IMR-90 (cell line): ENCODE data around the gene SLC19A1. TPM values are rescaled to one million over a fixed set of nuclear protein-coding genes. Genes with fewer than 3 reads are reported as not detected.
A peak's percentile ranks its signal among the peaks of the same experiment; 100 is the strongest.

Experiments used
- ATAC-seq: fragments of 200-7000 bp; cut with Tn5 transposase; 2 replicates; pipeline ENCODE4 v1.9.1; 2020; ENCODE audit warnings: low read depth, mild to moderate bottlenecking, moderate library complexity
- BruUV-seq: library from RNA; stranded (reverse); fragments of 400-500 nt; replicated peaks from 2 replicates; lab custom pipeline; 2021; lab: Mats Ljungman, UMichigan
- CTCF ChIA-PET: fragments of 300-600 bp; formaldehyde crosslinking; extraction: SDS; loops from one replicate; lab custom pipeline; 2021; ENCODE audit warnings: antibody characterized with exemption; lab: Yijun Ruan, JAX
- POLR2A ChIA-PET: fragments of 300-600 bp; sonication (Branson Sonifier 250); formaldehyde crosslinking; loops from one replicate; lab custom pipeline; 2022; ENCODE audit warnings: antibody characterized with exemption; ENCODE audit not compliant: unreplicated experiment; lab: Charles Lee
- DNase-seq: peaks from one replicate; pipeline ENCODE4 v3.0.0; 2013
- H2AFZ ChIP-seq: replicated peaks from 2 replicates; pipeline ENCODE3; 2013; ENCODE audit warnings: low read length, mild to moderate bottlenecking; ENCODE audit not compliant: poor library complexity
- H2AK5ac ChIP-seq: 2 replicates; pipeline ENCODE4 v1.6.1; 2013; ENCODE audit warnings: low read depth, low read length, inconsistent platforms
- H2AK9ac ChIP-seq: replicated peaks from 2 replicates; pipeline ENCODE3; 2013; ENCODE audit warnings: mild to moderate bottlenecking, low read depth, low read length, moderate library complexity; ENCODE audit not compliant: poor library complexity
- H2BK120ac ChIP-seq: 2 replicates; pipeline ENCODE4 v1.6.1; 2013; ENCODE audit warnings: low read depth, low read length, inconsistent platforms
- H2BK15ac ChIP-seq: 3 replicates; pipeline ENCODE4 v1.6.1; 2013; ENCODE audit warnings: low read depth, low read length, inconsistent platforms
- H2BK20ac ChIP-seq: 2 replicates; pipeline ENCODE4 v1.6.1; 2013; ENCODE audit warnings: low read depth, mild to moderate bottlenecking, inconsistent platforms, low read length, moderate library complexity
- H2BK5ac ChIP-seq: 2 replicates; pipeline ENCODE4 v1.6.1; 2013; ENCODE audit warnings: mild to moderate bottlenecking, low read depth, low read length, inconsistent platforms; ENCODE audit not compliant: poor library complexity, severe bottlenecking
- H3K14ac ChIP-seq: replicated peaks from 2 replicates; pipeline ENCODE4 v1.6.1; 2013; ENCODE audit warnings: low read depth, low read length, inconsistent platforms
- H3K18ac ChIP-seq: 2 replicates; pipeline ENCODE4 v1.6.1; 2013; ENCODE audit warnings: low read depth, low read length, control low read depth
- H3K23ac ChIP-seq: 2 replicates; pipeline ENCODE4 v1.6.1; 2013; ENCODE audit warnings: low read depth, low read length, inconsistent platforms
- H3K27ac ChIP-seq: 2 replicates; pipeline ENCODE4 v1.5.1; 2013; ENCODE audit warnings: mild to moderate bottlenecking, control low read depth, low read length; ENCODE audit not compliant: insufficient read depth
- H3K27me3 ChIP-seq: 2 replicates; pipeline ENCODE4 v1.6.1; 2013; ENCODE audit warnings: low read length; ENCODE audit not compliant: control insufficient read depth, insufficient read depth
- H3K36me3 ChIP-seq: 2 replicates; pipeline ENCODE4 v1.6.1; 2013; ENCODE audit warnings: low read length, mixed read lengths; ENCODE audit not compliant: control insufficient read depth, insufficient read depth
- H3K4ac ChIP-seq: 2 replicates; pipeline ENCODE4 v1.6.1; 2013; ENCODE audit warnings: low read depth, low read length, inconsistent platforms
- H3K4me1 ChIP-seq: 2 replicates; pipeline ENCODE4 v1.6.1; 2013; ENCODE audit warnings: low read length, mixed read lengths; ENCODE audit not compliant: control insufficient read depth, insufficient read depth
- H3K4me2 ChIP-seq: 2 replicates; pipeline ENCODE4 v1.6.1; 2013; ENCODE audit warnings: low read depth, mild to moderate bottlenecking, control low read depth, low read length, moderate library complexity
- H3K4me3 ChIP-seq: 2 replicates; pipeline ENCODE4 v1.5.1; 2013; ENCODE audit warnings: low read depth, mild to moderate bottlenecking, control low read depth, low read length, moderate library complexity; ENCODE audit not compliant: insufficient read depth
- H3K56ac ChIP-seq: 2 replicates; pipeline ENCODE4 v1.6.1; 2013; ENCODE audit warnings: low read length, inconsistent platforms; ENCODE audit not compliant: insufficient read depth; ENCODE audit errors: extremely low read depth
- H3K79me1 ChIP-seq, 2 experiments: 2 replicates each; pipeline ENCODE4 v1.6.1; 2013; ENCODE audit warnings: low read length in 2 of 2, inconsistent platforms in 1 of 2, low read depth in 1 of 2
- H3K9ac ChIP-seq: 2 replicates; pipeline ENCODE4 v1.6.1; 2013; ENCODE audit warnings: low read depth, low read length, control low read depth
- H3K9me1 ChIP-seq: 2 replicates; pipeline ENCODE4 v1.6.1; 2013; ENCODE audit warnings: low read length, inconsistent platforms; ENCODE audit not compliant: insufficient read depth
- H3K9me3 ChIP-seq: 2 replicates; pipeline ENCODE4 v1.6.1; 2013; ENCODE audit warnings: low read length; ENCODE audit not compliant: control insufficient read depth, insufficient read depth
- H4K20me1 ChIP-seq: 2 replicates; pipeline ENCODE4 v1.6.1; 2013; ENCODE audit warnings: low read length, inconsistent platforms; ENCODE audit not compliant: insufficient read depth
- H4K5ac ChIP-seq: 2 replicates; pipeline ENCODE4 v1.6.1; 2013; ENCODE audit warnings: mild to moderate bottlenecking, low read depth, low read length, control low read depth
- H4K8ac ChIP-seq, 2 experiments: 2 replicates each; pipeline ENCODE4 v1.6.1; 2013; ENCODE audit warnings: low read depth in 2 of 2, low read length in 2 of 2, control low read depth in 1 of 2, inconsistent platforms in 1 of 2
- H4K91ac ChIP-seq: 2 replicates; pipeline ENCODE4 v1.6.1; 2013; ENCODE audit warnings: low read depth, low read length, inconsistent platforms; ENCODE audit not compliant: insufficient read depth
- BHLHE40 ChIP-seq: fragments of 150-350 bp; IDR thresholded peaks from 2 replicates; pipeline ENCODE4 v1.6.1; 2016; ENCODE audit warnings: mild to moderate bottlenecking, low read depth, low read length
- CEBPB ChIP-seq: IDR thresholded peaks from 2 replicates; pipeline ENCODE4 v1.6.1; 2012; ENCODE audit warnings: low read depth, low read length, improper control_type of control experiment
- CHD1 ChIP-seq: IDR thresholded peaks from 2 replicates; pipeline ENCODE4 v1.6.1; 2012; ENCODE audit warnings: low read depth, low read length, improper control_type of control experiment
- MAZ ChIP-seq: IDR thresholded peaks from 2 replicates; pipeline ENCODE4 v1.6.1; 2012; ENCODE audit warnings: low read depth, mild to moderate bottlenecking, low read length, improper control_type of control experiment, moderate library complexity, borderline replicate concordance
- MXI1 ChIP-seq: IDR thresholded peaks from 2 replicates; pipeline ENCODE4 v1.6.1; 2012; ENCODE audit warnings: low read depth, mild to moderate bottlenecking, low read length, moderate library complexity, borderline replicate concordance
- POLR2A ChIP-seq: IDR thresholded peaks from 2 replicates; pipeline ENCODE4 v1.6.1; 2012; ENCODE audit warnings: mild to moderate bottlenecking, low read depth, low read length
- RAD21 ChIP-seq: IDR thresholded peaks from 2 replicates; pipeline ENCODE4 v1.6.1; 2012; ENCODE audit warnings: low read length, improper control_type of control experiment
- RCOR1 ChIP-seq: IDR thresholded peaks from 2 replicates; pipeline ENCODE4 v1.6.1; 2012; ENCODE audit warnings: mild to moderate bottlenecking, low read length, improper control_type of control experiment; ENCODE audit not compliant: insufficient replicate concordance
- RFX5 ChIP-seq: IDR thresholded peaks from 2 replicates; pipeline ENCODE4 v1.8.0; 2012; ENCODE audit warnings: low read depth, mild to moderate bottlenecking, low read length, moderate library complexity
- SMC3 ChIP-seq: fragments of 150-350 bp; IDR thresholded peaks from 2 replicates; pipeline ENCODE4 v1.6.1; 2016; ENCODE audit warnings: low read depth, mild to moderate bottlenecking, antibody characterized with exemption, low read length, moderate library complexity
- WGBS, 2 experiments: methylation state at CpG; one replicate each; pipeline versions ENCODE4 v1.1.5 to v1.1.7; 2013; ENCODE audit warnings: missing lambda C conversion rate in 2 of 2; ENCODE audit not compliant: insufficient read length in 1 of 2; ENCODE audit errors: extremely low coverage in 2 of 2; 5-methylcytosine and 5-hydroxymethylcytosine counted together
- dilution Hi-C: fragments of 300-500 bp; cut with HindIII; formaldehyde crosslinking; loops from one replicate; pipeline ENCODE4 v1.14.3; 2018; ENCODE audit warnings: low sequenced_read_pairs; ENCODE audit not compliant: unreplicated experiment
- in situ Hi-C: fragments of 300-500 bp; cut with MboI; formaldehyde crosslinking; loops from 3 replicates; pipeline ENCODE4 v1.14.3; 2019; ENCODE audit warnings: low sequenced_read_pairs, inconsistent platforms, mixed read lengths
- intact Hi-C: fragments of 100-400 bp; cut with micrococcal nuclease; formaldehyde crosslinking; loops from 2 replicates; pipeline ENCODE4 v1.10.0; 2022
- polyA plus RNA-seq, 3 experiments: library from polyadenylated mRNA; depleted of rRNA; stranded (reverse); fragments of >200 nt; gene quantifications; 2 replicates each; pipeline ENCODE4 v1.2.3, GENCODE V29; 2012; ENCODE audit warnings: low replicate concordance in 1 of 3
- total RNA-seq: library from RNA; depleted of rRNA; stranded (reverse); fragments of >200 nt; gene quantifications from 2 replicates; pipeline ENCODE4 v1.2.3, GENCODE V29; 2012
- TF ChIP-seq, protein P1 (sequence below): fragments of 150-350 bp; IDR thresholded peaks from 2 replicates; pipeline ENCODE4 v1.6.1; 2017; ENCODE audit warnings: mild to moderate bottlenecking, antibody characterized with exemption, low read length, low read depth
- TF ChIP-seq, protein P2 (sequence below): conservative IDR thresholded peaks from 2 replicates; pipeline ENCODE4 v1.5.1; 2012; ENCODE audit warnings: mild to moderate bottlenecking, low read depth, low read length, improper control_type of control experiment
- TF ChIP-seq, protein P3 (sequence below): fragments of 150-350 bp; IDR thresholded peaks from 2 replicates; pipeline ENCODE4 v1.6.1; 2016; ENCODE audit warnings: low read depth, mild to moderate bottlenecking, low read length, moderate library complexity, borderline replicate concordance

Gene SLC19A1
- total and polyA plus RNA-seq, 2 of the 4 experiments (the other 2 are of a cell fraction): 2.2 to 16.2 TPM

DNA sequence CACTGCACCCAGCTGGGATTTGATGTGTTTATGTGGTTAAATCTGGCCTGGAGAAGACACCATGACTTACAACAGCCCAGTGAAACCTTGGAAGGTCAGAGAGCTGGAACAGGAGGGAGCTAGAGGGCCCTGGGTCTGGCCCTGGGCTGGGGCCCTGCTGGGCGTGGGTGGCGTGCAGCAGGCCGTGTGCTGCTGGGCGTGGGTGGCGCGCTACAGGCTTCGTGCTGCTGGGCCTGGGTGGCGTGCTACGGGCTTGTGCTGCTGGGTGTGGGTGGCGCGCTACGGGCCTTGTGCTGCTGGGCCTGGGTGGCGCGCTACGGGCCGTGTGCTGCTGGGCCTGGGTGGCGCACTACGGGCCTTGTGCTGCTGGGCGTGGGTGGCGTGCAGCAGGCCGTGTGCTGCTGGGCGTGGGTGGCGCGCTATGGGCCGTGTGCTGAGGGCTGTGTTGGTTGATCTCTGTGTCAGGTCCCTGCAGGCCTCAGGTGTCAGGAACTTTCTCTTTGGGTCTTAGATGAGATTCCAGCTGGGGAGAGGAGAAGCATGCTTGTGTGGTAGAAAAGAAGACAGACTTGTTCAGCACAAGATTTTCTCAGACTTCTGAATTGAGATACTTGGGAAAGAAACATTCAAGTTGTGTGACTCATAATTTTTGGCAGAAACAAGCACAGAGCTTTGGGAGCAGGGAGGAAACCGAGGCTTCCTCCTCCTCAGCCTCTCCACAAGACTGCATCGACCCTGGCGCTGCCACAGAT lies 71.3 kb downstream of the SLC19A1 start:
- H2AK9ac ChIP-seq: peak overlapping the region; percentile 86
- peak overlapping the region; percentile 75; the same call in 1 of the 2 replicates for H3K23ac ChIP-seq
- peaks cover 17% of the 10 kb centered on the region for H3K9me1 ChIP-seq
- intact Hi-C loops: no loop called here
- in situ Hi-C loops: no loop called here
- H2AFZ ChIP-seq: peak overlapping the region; percentile 77
- peak overlapping the region; percentile 73 for H3K27ac ChIP-seq
- H4K8ac ChIP-seq: peak overlapping the region in 1 of 2 experiments; percentile 60; a peak in 2 of 4 replicates
- peaks cover 10 to 56% of the 10 kb centered on the region in 2 experiments; a peak in 3 of 4 replicates for H3K79me1 ChIP-seq
- no peaks in the 10 kb centered on the region for H3K9me3 ChIP-seq
- no peaks in the 10 kb centered on the region for H3K27me3 ChIP-seq
- WGBS, 2 experiments: 84% methylated on average over 18 of the region's 28 CpGs; no CpG with 5 or more reads in 1 of the 2 experiments
- no peak overlapping the region for H4K5ac ChIP-seq
- peaks cover 29% of the 10 kb centered on the region for H3K36me3 ChIP-seq
- no peak overlapping the region for H2BK15ac ChIP-seq
- H2BK5ac ChIP-seq: peak overlapping the region; percentile 84
- peak overlapping the region; percentile 83 for H3K4ac ChIP-seq
- POLR2A ChIA-PET: no interaction called here
- H3K14ac ChIP-seq: 0 out of 2 replicates have a peak overlapping the region, but pooled peaks have one; percentile 68
- no peak overlapping the region for H3K4me3 ChIP-seq
- no peak overlapping the region; the same call in 1 of the 2 replicates for H3K56ac ChIP-seq
- peak overlapping the region; percentile 72 for H2BK120ac ChIP-seq
- peaks cover 32% of the 10 kb centered on the region for H3K4me1 ChIP-seq
- peak; percentile 71 for ATAC-seq
- peak overlapping the region; percentile 61 for H4K91ac ChIP-seq
- H3K9ac ChIP-seq: no peak overlapping the region
- BruUV-seq: no TSS peak
- no peak overlapping the region for H3K18ac ChIP-seq
- H2AK5ac ChIP-seq: peak overlapping the region; percentile 54
- H2BK20ac ChIP-seq: peak overlapping the region; percentile 58; the same call in 1 of the 2 replicates
- H4K20me1 ChIP-seq: peaks cover 64% of the 10 kb centered on the region
- peak; percentile 93 for DNase-seq
- CTCF ChIA-PET: interaction anchor here (0.8 kb wide), 1 partner anchor 205 kb away, joined by 3 read pairs; no protein-coding TSS in a partner anchor
- H3K4me2 ChIP-seq: peak overlapping the region; percentile 72
- dilution Hi-C loops: no loop called here
- TF ChIP-seq BHLHE40 (no peak; the same call in 1 of the 2 replicates), RCOR1 (no peak), POLR2A (no peak), CHD1 (no peak), RFX5 (no peak), SMC3 (no peak), MXI1 (peak; percentile 55; the same call in 1 of the 2 replicates), MAZ (no peak; the same call in 1 of the 2 replicates), CEBPB (0 out of 2 replicates have a peak, but pooled peaks have one; percentile 30), RAD21 (no peak)
- TF ChIP-seq, protein P1, sequence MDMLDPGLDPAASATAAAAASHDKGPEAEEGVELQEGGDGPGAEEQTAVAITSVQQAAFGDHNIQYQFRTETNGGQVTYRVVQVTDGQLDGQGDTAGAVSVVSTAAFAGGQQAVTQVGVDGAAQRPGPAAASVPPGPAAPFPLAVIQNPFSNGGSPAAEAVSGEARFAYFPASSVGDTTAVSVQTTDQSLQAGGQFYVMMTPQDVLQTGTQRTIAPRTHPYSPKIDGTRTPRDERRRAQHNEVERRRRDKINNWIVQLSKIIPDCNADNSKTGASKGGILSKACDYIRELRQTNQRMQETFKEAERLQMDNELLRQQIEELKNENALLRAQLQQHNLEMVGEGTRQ: no peak
- TF ChIP-seq, protein P2, sequence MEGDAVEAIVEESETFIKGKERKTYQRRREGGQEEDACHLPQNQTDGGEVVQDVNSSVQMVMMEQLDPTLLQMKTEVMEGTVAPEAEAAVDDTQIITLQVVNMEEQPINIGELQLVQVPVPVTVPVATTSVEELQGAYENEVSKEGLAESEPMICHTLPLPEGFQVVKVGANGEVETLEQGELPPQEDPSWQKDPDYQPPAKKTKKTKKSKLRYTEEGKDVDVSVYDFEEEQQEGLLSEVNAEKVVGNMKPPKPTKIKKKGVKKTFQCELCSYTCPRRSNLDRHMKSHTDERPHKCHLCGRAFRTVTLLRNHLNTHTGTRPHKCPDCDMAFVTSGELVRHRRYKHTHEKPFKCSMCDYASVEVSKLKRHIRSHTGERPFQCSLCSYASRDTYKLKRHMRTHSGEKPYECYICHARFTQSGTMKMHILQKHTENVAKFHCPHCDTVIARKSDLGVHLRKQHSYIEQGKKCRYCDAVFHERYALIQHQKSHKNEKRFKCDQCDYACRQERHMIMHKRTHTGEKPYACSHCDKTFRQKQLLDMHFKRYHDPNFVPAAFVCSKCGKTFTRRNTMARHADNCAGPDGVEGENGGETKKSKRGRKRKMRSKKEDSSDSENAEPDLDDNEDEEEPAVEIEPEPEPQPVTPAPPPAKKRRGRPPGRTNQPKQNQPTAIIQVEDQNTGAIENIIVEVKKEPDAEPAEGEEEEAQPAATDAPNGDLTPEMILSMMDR: no peak
- TF ChIP-seq, protein P3, sequence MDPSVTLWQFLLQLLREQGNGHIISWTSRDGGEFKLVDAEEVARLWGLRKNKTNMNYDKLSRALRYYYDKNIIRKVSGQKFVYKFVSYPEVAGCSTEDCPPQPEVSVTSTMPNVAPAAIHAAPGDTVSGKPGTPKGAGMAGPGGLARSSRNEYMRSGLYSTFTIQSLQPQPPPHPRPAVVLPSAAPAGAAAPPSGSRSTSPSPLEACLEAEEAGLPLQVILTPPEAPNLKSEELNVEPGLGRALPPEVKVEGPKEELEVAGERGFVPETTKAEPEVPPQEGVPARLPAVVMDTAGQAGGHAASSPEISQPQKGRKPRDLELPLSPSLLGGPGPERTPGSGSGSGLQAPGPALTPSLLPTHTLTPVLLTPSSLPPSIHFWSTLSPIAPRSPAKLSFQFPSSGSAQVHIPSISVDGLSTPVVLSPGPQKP: no peak
